ENCODE data around the gene SERTM2.

SERTM2 gene

DNA sequence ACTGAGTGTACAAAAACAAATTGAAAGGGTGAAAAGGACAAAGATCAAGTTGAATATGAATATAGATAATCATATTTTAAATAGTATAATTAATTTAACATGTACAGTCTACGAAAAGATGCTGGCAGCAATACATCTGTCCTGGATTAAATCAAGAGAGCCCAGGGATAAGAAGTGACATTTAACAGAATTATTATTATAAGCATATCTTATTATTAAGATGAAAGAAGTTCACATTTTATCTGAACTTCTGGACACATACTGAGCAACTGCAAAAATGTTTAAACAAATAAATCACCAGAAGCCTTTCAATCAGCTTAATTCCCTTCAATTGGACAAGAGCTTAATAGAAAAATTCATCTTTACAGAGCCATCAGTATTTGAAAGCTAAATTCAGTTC lies 50.4 kb downstream of the SERTM2 start:
- DNase-seq, result no peak

- no peak for DNase-seq
Observed at GRCh38 chrX:111567542-111568255, 56.3 kb downstream of the SERTM2 start.

DNA sequence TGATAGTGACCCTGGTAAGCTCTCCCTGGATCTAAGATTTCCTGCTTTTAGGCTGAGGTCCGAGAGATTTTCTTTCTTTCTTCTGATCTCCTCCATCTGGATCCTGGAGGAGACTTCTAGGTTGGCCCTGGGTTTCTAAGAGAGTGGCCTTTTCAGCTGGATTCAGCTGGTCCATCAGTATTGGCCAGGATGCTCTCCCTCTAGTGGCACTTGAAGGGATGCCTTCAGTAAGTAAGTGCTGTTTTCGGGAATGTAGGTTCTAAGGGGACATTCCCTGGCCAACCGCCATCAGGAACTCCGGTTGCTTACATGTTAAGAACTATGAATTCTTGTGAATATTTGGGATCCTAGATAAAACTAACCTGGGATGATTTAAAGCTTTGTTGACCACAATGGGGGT lies 56.9 kb downstream of the SERTM2 start:
- DNase-seq, result no peak

GRCh38 chrX:111568817-111569216 lies 57.4 kb downstream of the SERTM2 start:
- no peak for DNase-seq

Data from GDM1 (cell line).